ENCODE measurements around the gene ADAM8.

GRCh38 chr10:133287832-133288500 is 11.3 kb upstream of the ADAM8 start:
- no peak for TF ChIP-seq POLR2A (IDR thresholded peaks at IDR 0.05)
- no peak for TF ChIP-seq CTCF (IDR thresholded peaks at IDR 0.05)
